Activated CD4-positive, alpha-beta memory T cell treated with anti-CD3 and anti-CD28 coated beads, Interleukin-2, amount 10 ng/mL, durations not matched to agents 7 days and 5 days (primary cell): ENCODE measurements around the gene CACNA2D3. TPM values are rescaled to one million over a fixed set of nuclear protein-coding genes. Genes with fewer than 3 reads are reported as not detected.

Source experiments
- CTCF ChIA-PET: fragments of 350-600 bp; sonication (Branson Sonifier 250); formaldehyde crosslinking; loops from one replicate; lab custom pipeline; 2021; ENCODE audit warnings: antibody characterized with exemption, inconsistent platforms; lab: Charles Lee
- POLR2A ChIA-PET: fragments of 350-600 bp; sonication (Branson Sonifier 250); formaldehyde crosslinking; loops from one replicate; lab custom pipeline; 2021; ENCODE audit warnings: antibody characterized with exemption; lab: Charles Lee
- DNase-seq: peaks from one replicate; pipeline ENCODE4 v3.0.0-alpha.2; 2020
- H3K27ac Mint-ChIP-seq: one replicate; pipeline ENCODE4 v1.8.0; 2021; ENCODE audit warnings: mild to moderate bottlenecking, mixed read lengths
- H3K27me3 Mint-ChIP-seq: one replicate; pipeline ENCODE4 v1.8.0; 2021; ENCODE audit warnings: mixed read lengths
- H3K36me3 Mint-ChIP-seq: one replicate; pipeline ENCODE4 v1.8.0; 2021; ENCODE audit warnings: low read depth, mixed read lengths
- H3K4me1 Mint-ChIP-seq: one replicate; pipeline ENCODE4 v1.8.0; 2021; ENCODE audit warnings: mixed read lengths
- H3K4me3 Mint-ChIP-seq: one replicate; pipeline ENCODE4 v1.8.0; 2021; ENCODE audit warnings: mild to moderate bottlenecking, mixed read lengths
- H3K9me3 Mint-ChIP-seq: one replicate; pipeline ENCODE4 v1.8.0; 2021; ENCODE audit warnings: mixed read lengths
- total RNA-seq, 2 experiments: library from RNA; stranded (reverse); gene quantifications; one replicate each; pipeline ENCODE4 v1.2.3, GENCODE V29; 2021

CACNA2D3 gene
- total RNA-seq, 2 experiments from 2014 or later, result not detected

- CTCF ChIA-PET, result no interaction called here
- H3K27me3 Mint-ChIP-seq, result no peaks in the 10 kb centered on the region
- POLR2A ChIA-PET, result no interaction called here
Observed at GRCh38 chr3:54985856-54986255, 863.5 kb downstream of the CACNA2D3 start.

GRCh38 chr3:54986294-54986693 is 863.9 kb downstream of the CACNA2D3 start:
- ChIA-PET POLR2A (no interaction called here), CTCF (no interaction called here)
- no peak for DNase-seq
- H3K36me3 Mint-ChIP-seq, result no peaks in the 10 kb centered on the region
- H3K9me3 Mint-ChIP-seq, result peaks cover 20% of the 10 kb centered on the region
- no peaks in the 10 kb centered on the region for H3K27me3 Mint-ChIP-seq
- H3K27ac Mint-ChIP-seq, result no peak overlapping the region
- H3K4me1 Mint-ChIP-seq, result no peaks in the 10 kb centered on the region
- H3K4me3 Mint-ChIP-seq, result no peak overlapping the region

More at GRCh38 chr3:54985856-54986255, 863.5 kb downstream of the CACNA2D3 start:
- Mint-ChIP-seq H3K4me3 (no peak overlapping the region), H3K27ac (no peak overlapping the region), H3K36me3 (no peaks in the 10 kb centered on the region), H3K4me1 (no peaks in the 10 kb centered on the region), H3K9me3 (peaks cover 22% of the 10 kb centered on the region)
- no peak for DNase-seq

GRCh38 chr3:54987719-54988118 is 865.4 kb downstream of the CACNA2D3 start:
- no peak overlapping the region for H3K27ac Mint-ChIP-seq
- DNase-seq, result no peak
- ChIA-PET CTCF (no interaction called here), POLR2A (no interaction called here)
- H3K4me1 Mint-ChIP-seq, result no peaks in the 10 kb centered on the region
- no peak overlapping the region for H3K4me3 Mint-ChIP-seq
- H3K36me3 Mint-ChIP-seq, result no peaks in the 10 kb centered on the region
- no peaks in the 10 kb centered on the region for H3K27me3 Mint-ChIP-seq
- peaks cover 18% of the 10 kb centered on the region for H3K9me3 Mint-ChIP-seq

GRCh38 chr3:54988302-54988837 is 866.0 kb downstream of the CACNA2D3 start:
- Mint-ChIP-seq H3K36me3 (no peaks in the 10 kb centered on the region), H3K27ac (no peak overlapping the region), H3K9me3 (peaks cover 18% of the 10 kb centered on the region), H3K27me3 (no peaks in the 10 kb centered on the region), H3K4me1 (no peaks in the 10 kb centered on the region), H3K4me3 (no peak overlapping the region)
- ChIA-PET POLR2A (no interaction called here), CTCF (no interaction called here)
- no peak for DNase-seq

GRCh38 chr3:54988838-54989630 is 866.7 kb downstream of the CACNA2D3 start:
- CTCF ChIA-PET, result no interaction called here
- Mint-ChIP-seq H3K27me3 (no peaks in the 10 kb centered on the region), H3K9me3 (peaks cover 18% of the 10 kb centered on the region), H3K27ac (no peak overlapping the region), H3K4me3 (no peak overlapping the region), H3K36me3 (no peaks in the 10 kb centered on the region), H3K4me1 (no peaks in the 10 kb centered on the region)
- POLR2A ChIA-PET, result no interaction called here
- DNase-seq, result no peak

- no peak overlapping the region for H3K4me3 Mint-ChIP-seq
- ChIA-PET CTCF (interaction anchor here (0.7 kb wide), 1 partner anchor 1071 kb away, joined by 3 read pairs; no protein-coding TSS in a partner anchor), POLR2A (no interaction called here)
- H3K9me3 Mint-ChIP-seq, result peaks cover 3% of the 10 kb centered on the region
- no peak for DNase-seq
- H3K27me3 Mint-ChIP-seq, result no peaks in the 10 kb centered on the region
- no peak overlapping the region for H3K27ac Mint-ChIP-seq
- H3K36me3 Mint-ChIP-seq, result no peaks in the 10 kb centered on the region
- H3K4me1 Mint-ChIP-seq, result no peaks in the 10 kb centered on the region
Observed at GRCh38 chr3:54994111-54994513, 871.8 kb downstream of the CACNA2D3 start.

- Mint-ChIP-seq H3K27ac (no peak overlapping the region), H3K27me3 (no peaks in the 10 kb centered on the region), H3K4me1 (no peaks in the 10 kb centered on the region), H3K4me3 (no peak overlapping the region), H3K9me3 (no peaks in the 10 kb centered on the region), H3K36me3 (no peaks in the 10 kb centered on the region)
- no peak for DNase-seq
- POLR2A ChIA-PET, result no interaction called here
- CTCF ChIA-PET, result no interaction called here
Observed at GRCh38 chr3:54999159-54999558, 876.8 kb downstream of the CACNA2D3 start.

- Mint-ChIP-seq H3K36me3 (no peaks in the 10 kb centered on the region), H3K27me3 (no peaks in the 10 kb centered on the region), H3K9me3 (no peaks in the 10 kb centered on the region), H3K27ac (no peak overlapping the region), H3K4me1 (no peaks in the 10 kb centered on the region), H3K4me3 (no peak overlapping the region)
- no peak for DNase-seq
- ChIA-PET CTCF (no interaction called here), POLR2A (no interaction called here)
Observed at GRCh38 chr3:54999811-55000210, 877.5 kb downstream of the CACNA2D3 start.

GRCh38 chr3:55000546-55000945 is 878.2 kb downstream of the CACNA2D3 start:
- H3K27ac Mint-ChIP-seq, result no peak overlapping the region

GRCh38 chr3:55000953-55001352 is 878.6 kb downstream of the CACNA2D3 start:
- Mint-ChIP-seq H3K27me3 (no peaks in the 10 kb centered on the region), H3K4me1 (no peaks in the 10 kb centered on the region), H3K36me3 (no peaks in the 10 kb centered on the region), H3K9me3 (no peaks in the 10 kb centered on the region), H3K27ac (no peak overlapping the region), H3K4me3 (no peak overlapping the region)
- no peak for DNase-seq
- ChIA-PET CTCF (no interaction called here), POLR2A (no interaction called here)

More at GRCh38 chr3:55000546-55000945, 878.2 kb downstream of the CACNA2D3 start:
- ChIA-PET POLR2A (no interaction called here), CTCF (no interaction called here)
- H3K27me3 Mint-ChIP-seq, result no peaks in the 10 kb centered on the region
- H3K4me3 Mint-ChIP-seq, result no peak overlapping the region
- no peaks in the 10 kb centered on the region for H3K9me3 Mint-ChIP-seq
- H3K4me1 Mint-ChIP-seq, result no peaks in the 10 kb centered on the region
- no peaks in the 10 kb centered on the region for H3K36me3 Mint-ChIP-seq
- DNase-seq, result no peak

- Mint-ChIP-seq H3K4me1 (no peaks in the 10 kb centered on the region), H3K4me3 (no peak overlapping the region), H3K27ac (no peak overlapping the region), H3K9me3 (no peaks in the 10 kb centered on the region), H3K36me3 (no peaks in the 10 kb centered on the region), H3K27me3 (no peaks in the 10 kb centered on the region)
- no peak for DNase-seq
- ChIA-PET CTCF (no interaction called here), POLR2A (no interaction called here)
Observed at GRCh38 chr3:55002416-55002930, 880.1 kb downstream of the CACNA2D3 start.

GRCh38 chr3:55006244-55006676 is 883.9 kb downstream of the CACNA2D3 start:
- H3K27me3 Mint-ChIP-seq, result no peaks in the 10 kb centered on the region
- ChIA-PET POLR2A (no interaction called here), CTCF (no interaction called here)
- H3K36me3 Mint-ChIP-seq, result no peaks in the 10 kb centered on the region
- H3K9me3 Mint-ChIP-seq, result no peaks in the 10 kb centered on the region
- no peak overlapping the region for H3K27ac Mint-ChIP-seq
- no peaks in the 10 kb centered on the region for H3K4me1 Mint-ChIP-seq
- H3K4me3 Mint-ChIP-seq, result no peak overlapping the region
- DNase-seq, result no peak

GRCh38 chr3:55007971-55008370 is 885.6 kb downstream of the CACNA2D3 start:
- Mint-ChIP-seq H3K27ac (no peak overlapping the region), H3K9me3 (no peaks in the 10 kb centered on the region), H3K4me1 (no peaks in the 10 kb centered on the region), H3K36me3 (no peaks in the 10 kb centered on the region), H3K4me3 (no peak overlapping the region), H3K27me3 (no peaks in the 10 kb centered on the region)
- POLR2A ChIA-PET, result no interaction called here
- CTCF ChIA-PET, result no interaction called here
- DNase-seq, result no peak
